COR-L47 (cell line): ENCODE measurements around the gene CLMP.

Experiments used
- DNase-seq: peaks from one replicate; lab custom pipeline; 2025; lab: John Stamatoyannopoulos, UW

Gene CLMP

GRCh38 chr11:123188508-123189165 is 6.4 kb downstream of the CLMP start:
- no peak for DNase-seq

- DNase-seq, result peak; percentile 58
Measured at GRCh38 chr11:123187665-123188507, 7.2 kb downstream of the CLMP start.

GRCh38 chr11:123187248-123187647 is 7.8 kb downstream of the CLMP start:
- DNase-seq, result no peak

GRCh38 chr11:123186286-123186685 is 8.8 kb downstream of the CLMP start:
- DNase-seq, result no peak

GRCh38 chr11:123185326-123185725 is 9.7 kb downstream of the CLMP start:
- DNase-seq, result no peak

GRCh38 chr11:123184531-123184930 is 10.5 kb downstream of the CLMP start:
- DNase-seq, result no peak

GRCh38 chr11:123183391-123184099 is 11.5 kb downstream of the CLMP start:
- DNase-seq, result no peak

- DNase-seq, result no peak
Measured at GRCh38 chr11:123181767-123182500, 13.1 kb downstream of the CLMP start.

GRCh38 chr11:123181075-123181474 is 14.0 kb downstream of the CLMP start:
- no peak for DNase-seq

- DNase-seq, result no peak
Measured at GRCh38 chr11:123180574-123180973, 14.5 kb downstream of the CLMP start.

- no peak for DNase-seq
Measured at GRCh38 chr11:123180166-123180565, 14.9 kb downstream of the CLMP start.

- no peak for DNase-seq
Measured at GRCh38 chr11:123179586-123179985, 15.5 kb downstream of the CLMP start.

- DNase-seq, result no peak
Measured at GRCh38 chr11:123178186-123178585, 16.9 kb downstream of the CLMP start.

GRCh38 chr11:123176785-123177184 is 18.3 kb downstream of the CLMP start:
- DNase-seq, result no peak

- no peak for DNase-seq
Measured at GRCh38 chr11:123174196-123175183, 20.6 kb downstream of the CLMP start.

GRCh38 chr11:123173856-123174186 is 21.2 kb downstream of the CLMP start:
- no peak for DNase-seq

GRCh38 chr11:123173040-123173855 is 21.8 kb downstream of the CLMP start:
- DNase-seq, result no peak

- DNase-seq, result no peak
Measured at GRCh38 chr11:123170929-123171328, 24.1 kb downstream of the CLMP start.

GRCh38 chr11:123169821-123170220 is 25.2 kb downstream of the CLMP start:
- no peak for DNase-seq

GRCh38 chr11:123168955-123169484 is 26.0 kb downstream of the CLMP start:
- no peak for DNase-seq
